GM12874 (cell line): ENCODE measurements around the gene ANXA5.

Source experiments
- CTCF ChIP-seq: IDR thresholded peaks from 2 replicates; pipeline ENCODE4 v1.5.1; 2011; ENCODE audit warnings: low read depth, mild to moderate bottlenecking, control low read depth, low read length, moderate library complexity; ENCODE audit not compliant: insufficient read depth

ANXA5 gene

GRCh38 chr4:121633653-121634052, 63.1 kb downstream of the ANXA5 start:
- no peak for TF ChIP-seq CTCF

GRCh38 chr4:121632636-121633035, 64.1 kb downstream of the ANXA5 start:
- no peak for TF ChIP-seq CTCF
